ENCODE results near the gene FGF14.

The FGF14 gene

GRCh38 chr13:101967781-101968180, 434.1 kb downstream of the FGF14 start:
- DNase-seq: no peak

- no peak for DNase-seq
Measured at GRCh38 chr13:101967216-101967615, 434.6 kb downstream of the FGF14 start.

GRCh38 chr13:101965096-101965495, 436.8 kb downstream of the FGF14 start:
- DNase-seq: no peak

- no peak for DNase-seq
Measured at GRCh38 chr13:101959016-101959415, 442.8 kb downstream of the FGF14 start.

- no peak for DNase-seq
Measured at GRCh38 chr13:101955764-101956163, 446.1 kb downstream of the FGF14 start.

- DNase-seq: no peak
Measured at GRCh38 chr13:101951114-101951513, 450.7 kb downstream of the FGF14 start.

- no peak for DNase-seq
Measured at GRCh38 chr13:101949681-101950080, 452.2 kb downstream of the FGF14 start.

GRCh38 chr13:101946401-101946800, 455.4 kb downstream of the FGF14 start:
- DNase-seq: no peak

- DNase-seq: no peak
Measured at GRCh38 chr13:101945435-101945834, 456.4 kb downstream of the FGF14 start.

GRCh38 chr13:101944521-101944920, 457.3 kb downstream of the FGF14 start:
- DNase-seq: no peak

- no peak for DNase-seq
Measured at GRCh38 chr13:101942535-101943157, 459.2 kb downstream of the FGF14 start.

- DNase-seq: no peak
Measured at GRCh38 chr13:101942038-101942437, 459.8 kb downstream of the FGF14 start.

- DNase-seq: no peak
Measured at GRCh38 chr13:101941095-101941783, 460.6 kb downstream of the FGF14 start.

GRCh38 chr13:101939370-101939769, 462.5 kb downstream of the FGF14 start:
- no peak for DNase-seq

GRCh38 chr13:101935828-101936227, 466.0 kb downstream of the FGF14 start:
- no peak for DNase-seq

GRCh38 chr13:101931186-101931585, 470.7 kb downstream of the FGF14 start:
- DNase-seq: no peak

GRCh38 chr13:101930331-101930730, 471.5 kb downstream of the FGF14 start:
- DNase-seq: no peak

GRCh38 chr13:101925731-101926130, 476.1 kb downstream of the FGF14 start:
- DNase-seq: no peak

- DNase-seq: no peak
Measured at GRCh38 chr13:101919541-101920181, 482.2 kb downstream of the FGF14 start.

GRCh38 chr13:101917833-101918661, 483.8 kb downstream of the FGF14 start:
- DNase-seq: no peak

- DNase-seq: no peak
Measured at GRCh38 chr13:101917475-101917810, 484.4 kb downstream of the FGF14 start.

GRCh38 chr13:101916775-101917474, 484.9 kb downstream of the FGF14 start:
- no peak for DNase-seq

All from GOT3 (cell line).